GM10847 (cell line): Measurements from ENCODE around the gene CYB5R4.
A peak's percentile ranks its signal among the peaks of the same experiment; 100 is the strongest.

Experiments
- POLR2A ChIP-seq: IDR thresholded peaks from 2 replicates; pipeline ENCODE4 v1.6.1; 2011; ENCODE audit not compliant: insufficient read length; ENCODE audit errors: extremely low read depth

The CYB5R4 gene

GRCh38 chr6:83859410-83860358 lies at the start of gene CYB5R4:
TSS of gene CYB5R4 (plus strand) at chr6:83859689. CDS start at chr6:83859783, 94 bp downstream.
- peak; percentile 93 for TF ChIP-seq POLR2A

GRCh38 chr6:83812595-83812994 lies 46.9 kb upstream of the CYB5R4 start:
- no peak for TF ChIP-seq POLR2A

DNA sequence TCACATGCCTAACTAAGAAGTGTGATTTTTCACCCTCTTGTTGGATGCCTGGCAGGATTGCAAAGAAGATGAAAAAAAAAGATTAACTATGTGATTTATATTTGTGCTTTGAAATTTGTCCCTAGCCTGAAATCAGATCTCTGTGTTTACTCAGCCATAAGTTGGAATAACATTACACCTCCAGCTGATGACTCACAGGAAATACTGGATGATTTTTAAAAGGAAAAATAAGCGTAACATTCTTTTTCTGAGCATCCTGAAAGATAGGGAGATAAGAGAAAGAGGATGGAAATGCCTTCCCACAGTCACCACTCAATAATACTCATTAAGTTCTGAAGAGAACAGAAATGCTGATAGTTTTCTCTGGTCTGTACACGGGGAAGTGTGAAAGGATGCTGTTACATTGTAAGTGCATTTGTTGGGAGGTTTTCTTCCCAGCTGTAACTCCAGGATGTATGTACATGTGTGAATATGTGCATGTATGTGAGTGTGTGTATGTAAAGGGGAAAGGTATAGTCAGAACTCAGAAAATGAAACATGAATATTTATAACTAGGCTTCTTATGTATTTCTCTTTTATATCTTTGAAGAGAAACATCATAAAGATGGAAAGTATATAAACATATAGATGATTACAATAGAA lies 43.7 kb upstream of the CYB5R4 start:
- TF ChIP-seq POLR2A: no peak

DNA sequence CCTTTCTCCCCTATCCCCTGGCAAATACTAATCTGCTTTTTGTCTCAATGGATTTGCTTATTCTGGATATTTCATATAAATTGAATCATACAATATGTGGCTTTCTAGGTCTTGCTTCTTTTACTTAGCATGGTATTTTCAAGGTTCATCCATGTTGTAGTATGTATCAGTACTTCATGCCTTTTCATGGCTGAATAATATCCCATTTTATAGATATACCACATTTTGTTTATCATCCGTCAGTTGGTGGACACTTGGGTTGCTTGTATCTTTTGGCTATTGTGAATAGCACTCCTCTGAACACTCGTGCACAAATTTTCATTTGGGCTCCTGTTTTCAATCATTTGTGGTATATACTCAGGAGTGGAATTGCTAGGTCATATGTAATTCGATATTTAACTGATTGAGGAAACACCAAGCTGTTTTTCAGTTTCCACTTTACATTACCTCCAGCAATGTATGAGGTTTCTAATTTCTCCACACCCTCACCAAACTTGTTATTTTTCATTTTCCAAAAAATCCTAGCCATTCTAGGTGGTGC lies 36.8 kb upstream of the CYB5R4 start:
- TF ChIP-seq POLR2A: no peak

- TF ChIP-seq POLR2A: no peak
Measured at GRCh38 chr6:83824388-83824801, 35.1 kb upstream of the CYB5R4 start.

DNA sequence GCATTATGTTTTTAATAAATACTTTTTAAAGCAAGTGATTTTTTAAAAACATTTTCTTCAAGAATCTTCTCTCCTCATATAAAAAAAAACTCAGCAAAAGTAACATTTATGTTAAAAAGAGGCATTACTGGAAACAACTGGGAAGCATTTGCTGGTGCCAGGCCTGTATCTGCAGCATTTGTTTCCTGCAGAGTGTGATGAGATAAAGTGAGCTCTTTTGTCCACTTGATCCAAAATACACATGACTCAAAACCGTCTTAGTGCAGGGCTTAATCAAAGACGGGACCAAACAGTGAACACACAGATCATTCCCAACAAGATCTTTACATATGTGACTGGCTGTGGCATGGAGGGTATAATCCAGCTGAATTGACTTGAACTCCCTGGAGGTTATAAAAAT lies 34.7 kb upstream of the CYB5R4 start:
- no peak for TF ChIP-seq POLR2A

DNA sequence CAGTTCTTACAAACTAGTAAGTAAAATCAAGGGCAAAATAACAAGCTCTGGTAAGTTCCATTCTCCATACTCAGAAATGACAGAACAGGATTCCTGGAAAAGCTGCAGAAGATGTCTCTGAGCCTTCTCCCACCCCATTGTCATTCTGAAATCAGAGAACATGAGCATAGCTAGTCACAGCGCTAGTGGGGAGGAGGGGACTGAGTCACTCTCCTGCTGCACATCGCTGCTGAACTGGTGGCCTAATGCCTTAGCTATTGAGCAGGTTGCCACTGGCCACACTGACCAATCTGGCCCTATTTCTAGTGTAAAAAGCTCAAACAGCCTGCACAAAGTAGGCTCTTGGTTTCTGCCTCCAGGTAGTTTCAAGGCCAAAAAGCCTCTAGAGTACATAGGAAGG lies 32.4 kb upstream of the CYB5R4 start:
- no peak for TF ChIP-seq POLR2A

DNA sequence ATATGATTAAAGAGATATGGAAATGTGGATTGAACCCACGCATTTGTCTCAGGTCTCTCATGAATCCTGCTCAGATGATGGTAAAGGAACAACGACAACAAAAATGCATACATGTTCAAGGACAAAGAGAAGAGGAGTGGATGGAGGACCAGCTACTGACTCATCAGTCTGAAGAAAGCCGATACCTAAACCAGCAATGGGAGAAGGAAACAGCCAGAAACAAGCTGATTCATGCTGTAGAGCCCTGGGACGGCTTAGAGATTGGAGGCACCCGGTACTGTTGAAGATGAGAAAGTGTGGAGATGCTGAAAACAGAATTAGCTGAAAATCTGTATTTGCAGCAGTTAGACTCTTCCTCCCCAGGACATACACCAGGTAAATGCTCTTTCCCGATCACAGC lies 20.8 kb upstream of the CYB5R4 start:
- no peak for TF ChIP-seq POLR2A

DNA sequence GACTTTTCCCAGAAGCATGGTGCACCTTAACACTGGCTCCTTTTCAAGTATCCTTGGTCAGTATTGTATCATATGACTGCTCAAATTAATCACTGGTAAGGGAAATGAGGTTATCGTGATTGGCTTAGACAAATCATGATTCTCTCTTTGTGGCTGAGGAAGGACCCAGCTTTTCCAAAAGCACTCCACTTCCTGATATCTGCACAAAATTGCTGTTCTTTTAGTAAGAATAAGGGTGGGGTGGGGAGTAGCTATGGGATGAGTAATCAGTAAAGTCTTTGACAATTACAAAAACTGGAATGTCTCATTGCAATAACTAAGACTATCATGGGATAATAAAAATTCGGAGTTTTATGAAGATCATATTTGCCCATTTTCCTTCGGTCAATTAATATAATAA lies 15.3 kb upstream of the CYB5R4 start:
- no peak for TF ChIP-seq POLR2A

DNA sequence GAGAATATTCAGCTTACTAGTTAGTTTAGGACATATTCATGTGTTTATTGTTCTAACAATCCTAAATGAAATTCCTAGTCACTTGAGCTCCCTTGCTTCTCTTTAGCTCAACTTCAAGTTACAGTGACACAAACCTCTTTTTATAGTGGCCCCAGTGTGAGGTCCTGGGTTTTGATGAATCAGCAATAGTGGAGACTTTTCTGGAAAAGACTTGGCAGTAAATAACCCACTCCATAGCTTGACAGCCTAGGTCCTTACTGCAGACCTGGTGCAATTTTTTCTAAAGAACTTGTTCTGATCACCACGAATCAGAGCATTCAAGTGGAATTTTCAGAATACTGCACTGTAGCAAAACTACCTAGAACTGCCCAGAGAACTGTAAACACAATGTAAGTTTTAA lies 13.2 kb upstream of the CYB5R4 start:
- TF ChIP-seq POLR2A: no peak

- TF ChIP-seq POLR2A: no peak
Measured at GRCh38 chr6:83847179-83847578, 12.3 kb upstream of the CYB5R4 start.

DNA sequence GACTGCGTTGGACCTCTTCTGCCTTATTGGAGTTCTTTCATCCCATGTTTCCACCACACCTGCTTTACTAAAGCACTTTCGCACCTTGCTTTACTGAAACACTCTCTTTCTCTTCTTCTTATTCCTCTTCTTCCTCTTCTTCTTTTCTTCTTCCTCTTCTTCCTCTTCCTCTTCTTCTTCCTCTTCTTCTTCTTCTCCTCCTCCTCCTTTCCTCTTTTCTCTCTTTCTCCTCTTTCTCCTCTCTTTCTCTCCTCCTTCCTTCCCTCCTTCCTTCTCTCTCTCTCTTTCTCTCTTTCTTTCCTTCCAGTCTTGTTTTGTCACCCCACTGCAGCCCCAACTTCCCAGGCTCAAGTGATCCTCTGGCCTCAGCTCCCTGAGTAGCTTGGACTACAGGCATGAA lies 10.4 kb upstream of the CYB5R4 start:
- no peak for TF ChIP-seq POLR2A

DNA sequence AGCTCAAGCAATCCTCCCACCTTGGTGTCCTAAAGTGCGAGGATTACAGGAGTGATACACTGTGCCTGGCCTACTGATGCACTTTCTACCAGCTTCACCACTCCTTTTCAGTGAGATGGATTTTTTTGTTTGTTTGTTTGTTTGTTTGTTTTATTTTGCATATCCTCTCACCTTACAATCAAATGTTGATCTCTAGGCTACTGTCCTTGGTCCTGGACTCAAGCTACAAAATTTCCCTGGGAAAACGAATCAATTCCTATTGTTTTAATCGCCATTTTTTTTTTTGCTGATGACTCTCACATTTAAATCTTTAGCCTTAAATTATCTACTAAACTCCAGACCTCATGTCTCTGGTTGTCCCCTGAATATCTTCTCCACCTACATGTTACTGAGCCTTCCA lies 9.9 kb upstream of the CYB5R4 start:
- no peak for TF ChIP-seq POLR2A

GRCh38 chr6:83852528-83853177 lies 6.8 kb upstream of the CYB5R4 start:
- TF ChIP-seq POLR2A: no peak

DNA sequence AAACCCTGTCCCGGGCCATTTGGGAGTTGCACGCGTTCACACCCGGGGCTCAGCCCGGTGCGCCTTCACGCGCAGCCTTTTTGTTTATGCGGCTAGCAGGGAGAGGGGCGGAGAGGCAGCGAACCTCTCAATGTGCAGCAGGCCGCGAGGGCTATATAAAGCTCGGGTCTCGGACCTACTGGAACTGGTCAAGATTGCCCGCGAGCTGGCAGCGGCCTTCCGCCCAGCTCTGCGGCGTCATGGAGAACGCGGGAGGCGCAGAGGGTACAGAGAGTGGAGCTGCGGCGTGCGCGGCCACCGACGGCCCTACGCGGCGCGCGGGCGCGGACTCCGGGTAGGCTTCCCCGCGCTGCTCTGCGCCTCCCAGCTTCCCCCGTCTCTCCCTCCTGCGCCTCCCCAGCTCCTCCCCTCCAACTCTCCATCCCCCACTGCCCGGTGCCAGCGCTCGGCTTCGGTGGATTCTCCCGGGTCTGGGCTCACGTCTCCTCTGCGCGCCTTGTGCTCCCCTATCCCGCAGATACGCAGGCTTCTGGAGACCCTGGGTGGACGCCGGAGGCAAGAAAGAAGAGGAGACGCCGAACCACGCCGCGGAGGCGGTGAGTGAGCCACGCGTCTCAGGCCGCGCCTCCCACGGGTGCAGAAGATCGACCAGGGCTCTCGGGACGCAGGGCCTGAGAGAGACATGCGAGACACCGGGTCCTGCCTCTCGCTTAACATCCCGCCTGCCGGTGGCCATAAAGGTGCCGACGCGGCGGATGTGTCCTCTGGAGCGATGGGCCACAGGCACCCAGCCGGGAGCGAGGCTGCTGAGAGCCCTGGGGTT lies 6.1 kb upstream of the CYB5R4 start, which contains the start of gene RIPPLY2:
TSS of gene RIPPLY2 (plus strand) at position 183 of the 823 bp plus-strand sequence. CDS start at position 240, 57 bp downstream.
- TF ChIP-seq POLR2A: no peak
